Activated CD4-positive, alpha-beta memory T cell treated with anti-CD3 and anti-CD28 coated beads for 36 hours (primary cell): Measurements from ENCODE around the gene MAEA. TPM values are rescaled to one million over a fixed set of nuclear protein-coding genes. Genes with fewer than 3 reads are reported as not detected.
A peak's percentile ranks its signal among the peaks of the same experiment; 100 is the strongest.

Source experiments
- CTCF ChIA-PET: fragments of 350-600 bp; sonication (Branson Sonifier 250); formaldehyde crosslinking; loops from one replicate; lab custom pipeline; 2021; ENCODE audit warnings: antibody characterized with exemption, inconsistent platforms; lab: Charles Lee
- POLR2A ChIA-PET: fragments of 350-600 bp; sonication (Branson Sonifier 250); formaldehyde crosslinking; loops from one replicate; lab custom pipeline; 2021; ENCODE audit warnings: antibody characterized with exemption; lab: Charles Lee
- DNase-seq: peaks from one replicate; pipeline ENCODE4 v3.0.0-alpha.2; 2020
- H3K27ac Mint-ChIP-seq: one replicate; pipeline ENCODE4 v1.8.0; 2021; ENCODE audit warnings: mixed read lengths
- H3K27me3 Mint-ChIP-seq: one replicate; pipeline ENCODE4 v1.8.0; 2021; ENCODE audit warnings: mixed read lengths
- H3K36me3 Mint-ChIP-seq: one replicate; pipeline ENCODE4 v1.8.0; 2021; ENCODE audit warnings: mixed read lengths
- H3K4me1 Mint-ChIP-seq: one replicate; pipeline ENCODE4 v1.8.0; 2021; ENCODE audit warnings: low read depth, mixed read lengths
- H3K4me3 Mint-ChIP-seq: one replicate; pipeline ENCODE4 v1.8.0; 2021; ENCODE audit warnings: mild to moderate bottlenecking, mixed read lengths
- H3K9me3 Mint-ChIP-seq: one replicate; pipeline ENCODE4 v1.8.0; 2021; ENCODE audit warnings: mixed read lengths
- intact Hi-C: fragments of 100-400 bp; cut with micrococcal nuclease; formaldehyde crosslinking; loops from one replicate; pipeline ENCODE4 v1.15.1; 2023
- total RNA-seq, 2 experiments: library from RNA; stranded (reverse); gene quantifications; one replicate each; pipeline ENCODE4 v1.2.3, GENCODE V29; 2021

Gene MAEA
- total RNA-seq, 2 experiments from 2014 or later = 47.3 to 50.3 TPM

DNA sequence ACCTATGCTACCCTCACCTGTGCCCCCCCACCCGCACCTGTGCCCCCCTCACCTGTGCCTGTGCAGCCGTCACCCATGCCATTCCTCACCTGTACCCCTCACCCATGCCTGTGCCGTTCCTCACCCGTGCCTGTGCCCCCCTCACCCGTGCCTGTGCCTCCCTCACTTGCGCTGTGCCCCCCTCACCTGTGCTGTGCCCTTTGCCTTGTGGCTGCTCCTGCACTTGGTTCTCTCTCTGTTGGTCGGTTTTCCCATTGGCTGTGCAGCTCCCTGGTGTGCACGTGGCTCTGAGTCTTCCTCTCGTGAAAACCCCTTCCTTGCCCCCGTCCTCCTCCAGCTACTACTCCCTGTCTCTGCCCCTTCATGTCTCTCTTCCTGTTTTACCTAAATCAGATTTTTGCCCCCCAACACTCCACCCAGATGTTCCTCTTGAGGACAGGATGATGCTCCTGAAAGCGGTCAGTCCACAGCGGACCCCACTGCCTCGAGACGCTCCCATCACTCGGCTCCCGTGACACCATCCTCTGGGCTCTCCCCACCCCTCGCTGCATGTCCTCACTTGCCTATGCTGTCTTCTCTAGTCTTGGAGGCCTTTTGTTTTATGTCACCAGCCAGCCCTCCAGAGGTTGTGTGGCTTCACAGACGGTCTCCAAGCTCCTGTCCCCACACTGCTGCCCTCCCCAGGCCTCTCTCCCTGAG is 6.8 kb downstream of the MAEA start:
- Mint-ChIP-seq H3K27me3 (no peaks in the 10 kb centered on the region), H3K27ac (no peak overlapping the region), H3K36me3 (peaks cover 9% of the 10 kb centered on the region), H3K9me3 (no peaks in the 10 kb centered on the region), H3K4me3 (no peak overlapping the region), H3K4me1 (peaks cover 62% of the 10 kb centered on the region)
- ChIA-PET POLR2A (interaction anchor here (0.6 to 1.1 kb wide), 2 partner anchors 13 to 1239 kb away, joined by 3 read pairs; no protein-coding TSS in a partner anchor), CTCF (no interaction called here)
- no peak for DNase-seq
- intact Hi-C loops = no loop called here

DNA sequence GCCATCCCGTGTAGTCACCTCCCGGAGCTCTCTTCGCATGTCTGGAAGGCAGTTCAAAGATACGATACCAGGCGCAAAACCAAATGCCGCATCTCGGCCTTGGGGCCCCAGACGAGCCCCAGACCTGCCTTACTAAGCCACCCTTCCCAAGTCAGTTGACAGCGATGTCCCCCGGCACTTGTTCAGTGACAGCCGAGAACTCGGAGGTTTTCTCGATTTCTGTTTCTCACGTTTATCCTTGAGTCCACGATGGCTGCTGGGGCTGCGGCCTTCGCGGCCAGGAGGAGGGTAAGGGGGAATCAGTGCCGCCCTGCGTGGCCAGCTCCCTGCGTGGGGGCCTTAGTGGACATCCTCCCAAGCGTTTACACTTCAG is 7.3 kb downstream of the MAEA start:
- intact Hi-C loops = no loop called here
- H3K4me3 Mint-ChIP-seq = no peak overlapping the region

DNA sequence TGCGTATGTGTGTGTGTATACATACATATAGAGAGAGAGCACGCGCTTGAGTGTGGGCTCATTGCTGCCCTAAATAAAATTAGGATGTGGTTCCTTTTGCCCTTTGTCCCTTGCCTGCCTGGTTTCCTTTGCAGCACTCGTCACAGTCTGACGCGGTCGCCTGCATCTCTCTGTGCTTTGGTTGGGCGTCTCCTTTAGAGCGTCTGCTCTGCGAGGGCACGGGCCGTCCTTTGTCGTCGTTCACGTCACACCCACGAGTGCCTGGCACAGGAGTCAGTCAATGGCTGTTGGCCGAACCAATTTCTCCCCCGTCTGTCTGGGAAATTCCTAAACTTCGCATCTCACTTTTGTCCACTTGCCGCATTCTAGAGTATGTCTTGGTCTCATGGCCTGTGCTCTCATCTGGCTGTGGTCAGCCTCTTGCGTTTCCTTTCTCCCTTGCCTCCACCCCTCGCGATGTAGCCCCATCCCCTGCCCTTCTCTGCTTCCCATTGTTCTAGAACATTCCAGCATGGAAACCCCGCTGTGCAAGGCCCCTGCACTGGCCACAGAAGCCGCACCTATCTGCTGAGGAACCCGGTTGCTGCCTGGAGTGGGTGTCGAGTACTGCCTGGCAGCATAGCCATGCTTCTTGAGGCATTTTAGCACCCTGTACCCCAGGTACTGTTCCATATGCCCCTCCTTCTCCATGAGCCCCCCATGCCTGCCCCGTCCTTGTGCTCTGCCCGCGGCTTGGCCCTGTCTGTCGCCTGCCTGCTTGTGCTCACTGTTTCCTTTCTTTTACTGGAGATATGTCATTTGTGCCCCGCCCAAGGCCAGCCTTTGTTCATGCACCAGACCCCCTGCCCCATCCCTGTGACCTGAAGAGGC is 8.0 kb downstream of the MAEA start:
- Mint-ChIP-seq H3K4me3 (no peak overlapping the region), H3K36me3 (peaks cover 6% of the 10 kb centered on the region)

More for the DNA sequence above, 7.3 kb downstream of the MAEA start:
- H3K27ac Mint-ChIP-seq = no peak overlapping the region
- ChIA-PET POLR2A (interaction anchor here (1.1 kb wide), 1 partner anchor 12 kb away, joined by 3 read pairs; no protein-coding TSS in a partner anchor), CTCF (no interaction called here)
- no peaks in the 10 kb centered on the region for H3K27me3 Mint-ChIP-seq
- no peak for DNase-seq
- peaks cover 62% of the 10 kb centered on the region for H3K4me1 Mint-ChIP-seq
- peaks cover 9% of the 10 kb centered on the region for H3K36me3 Mint-ChIP-seq
- H3K9me3 Mint-ChIP-seq = no peaks in the 10 kb centered on the region

DNA sequence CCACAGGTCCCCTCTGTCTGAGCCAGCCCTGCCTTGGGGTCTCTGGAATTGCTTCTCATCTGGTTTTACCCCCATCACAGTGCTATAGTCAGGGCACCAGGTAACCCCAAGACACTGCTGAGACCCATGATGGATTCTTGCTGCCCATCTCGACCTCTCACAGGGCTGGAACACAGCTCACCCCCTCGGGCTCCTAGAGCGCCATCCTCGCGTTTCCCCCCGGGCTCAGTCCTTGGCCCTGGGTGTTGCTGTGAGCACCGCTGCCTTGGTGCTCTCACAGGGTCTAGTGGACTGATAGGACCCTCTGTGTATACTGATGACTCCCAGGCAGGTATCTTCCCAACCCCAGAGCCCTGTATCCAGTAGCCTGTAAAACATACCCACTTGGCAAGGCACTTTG is 8.8 kb downstream of the MAEA start:
- Mint-ChIP-seq H3K27ac (no peak overlapping the region), H3K9me3 (no peaks in the 10 kb centered on the region), H3K36me3 (peaks cover 6% of the 10 kb centered on the region), H3K4me1 (peaks cover 55% of the 10 kb centered on the region), H3K4me3 (no peak overlapping the region), H3K27me3 (no peaks in the 10 kb centered on the region)
- CTCF ChIA-PET = interaction anchor here (0.6 to 3.4 kb wide), 2 partner anchors 8 to 12 kb away, joined by 3 to 12 read pairs; no protein-coding TSS in a partner anchor
- intact Hi-C loops = no loop called here
- DNase-seq = no peak
- POLR2A ChIA-PET = no interaction called here

More for the DNA sequence above, 8.0 kb downstream of the MAEA start:
- intact Hi-C loops = no loop called here
- DNase-seq = no peak
- Mint-ChIP-seq H3K27me3 (no peaks in the 10 kb centered on the region), H3K4me1 (peaks cover 57% of the 10 kb centered on the region), H3K27ac (no peak overlapping the region), H3K9me3 (no peaks in the 10 kb centered on the region)
- ChIA-PET POLR2A (no interaction called here), CTCF (no interaction called here)

DNA sequence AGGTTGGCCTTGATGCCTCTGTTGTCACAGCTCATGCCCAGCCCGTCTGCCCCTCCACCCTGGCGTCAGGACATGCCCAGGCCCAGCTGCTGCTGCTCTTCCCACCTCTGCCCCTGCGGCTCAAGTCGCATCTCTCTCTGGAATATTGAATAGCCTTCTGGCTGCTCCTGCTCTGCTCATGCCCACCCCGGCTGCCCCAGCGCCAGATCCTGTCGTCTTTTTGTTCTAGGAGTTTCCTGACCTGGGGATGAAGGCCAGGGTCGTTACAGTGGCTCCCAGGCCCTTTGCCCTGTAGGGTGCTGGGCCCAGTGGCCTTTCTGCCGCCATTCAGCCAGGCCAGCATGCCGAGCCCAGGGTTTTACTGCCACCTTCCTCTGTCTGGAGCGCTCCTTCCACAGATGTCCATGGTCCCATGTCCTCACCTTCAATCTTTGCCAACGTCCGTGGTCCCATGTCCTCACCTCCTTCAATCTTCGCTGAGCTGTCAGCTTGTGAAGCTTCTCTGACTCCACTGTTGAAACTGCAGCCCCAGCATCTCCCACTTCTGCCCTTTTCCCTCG is 9.7 kb downstream of the MAEA start:
- ChIA-PET CTCF (interaction anchor here (3.4 kb wide), 1 partner anchor 13 kb away, joined by 12 read pairs; no protein-coding TSS in a partner anchor), POLR2A (interaction anchor here (0.6 to 1.5 kb wide), 2 partner anchors 36 to 95 kb away, joined by 3 read pairs; no protein-coding TSS in a partner anchor)
- intact Hi-C loops = no loop called here
- DNase-seq = no peak
- peak overlapping the region; percentile 67 for H3K27ac Mint-ChIP-seq
- H3K27me3 Mint-ChIP-seq = no peaks in the 10 kb centered on the region
- H3K9me3 Mint-ChIP-seq = no peaks in the 10 kb centered on the region
- H3K4me3 Mint-ChIP-seq = no peak overlapping the region
- peaks cover 51% of the 10 kb centered on the region for H3K4me1 Mint-ChIP-seq
- peaks cover 6% of the 10 kb centered on the region for H3K36me3 Mint-ChIP-seq

DNA sequence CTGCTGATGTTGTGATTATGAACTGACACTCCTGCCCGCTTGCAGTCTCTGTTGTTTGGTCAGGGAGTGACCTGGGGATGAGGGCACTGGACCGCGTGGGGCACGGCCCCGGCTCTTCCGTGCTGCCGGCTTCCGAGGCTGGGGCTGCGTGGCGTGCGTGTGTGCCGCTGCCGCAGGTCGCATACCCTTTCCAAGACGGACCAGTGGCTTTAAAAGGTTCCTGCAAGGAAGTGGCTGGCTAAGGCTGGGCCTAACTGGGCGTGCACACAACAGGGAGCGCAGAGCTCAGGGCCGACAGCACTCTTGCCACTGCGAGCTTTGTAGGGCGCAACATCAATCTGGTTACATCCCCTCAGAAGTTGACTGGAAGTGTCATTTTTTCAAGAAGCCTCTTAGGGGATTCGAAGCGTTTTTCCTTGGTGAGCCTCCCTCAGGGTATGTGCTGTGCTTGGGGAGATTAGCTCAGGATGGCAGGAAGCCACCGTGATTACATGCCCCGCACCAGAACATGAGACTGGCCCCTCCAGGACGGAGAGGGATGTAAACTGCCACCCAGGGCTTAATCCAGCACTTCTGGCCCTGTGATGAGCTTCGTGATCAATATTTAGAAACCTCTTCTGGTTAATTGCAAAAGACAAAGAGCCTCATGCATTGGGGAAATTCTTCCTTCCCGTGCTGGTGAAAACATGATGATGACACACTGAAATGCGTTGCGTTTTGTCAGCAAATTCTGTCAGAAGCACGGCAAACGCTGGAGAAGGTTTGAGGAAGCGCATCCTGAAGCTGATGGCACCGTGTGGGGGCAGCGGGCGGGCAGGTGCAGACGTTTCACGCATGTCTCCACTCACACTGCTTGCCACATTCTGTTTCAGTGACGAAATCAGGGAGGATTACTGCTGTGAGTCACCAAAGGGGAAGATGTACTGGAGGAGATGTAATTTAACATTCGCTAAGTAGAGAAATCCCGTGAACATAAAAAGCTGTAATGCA is 11.1 kb downstream of the MAEA start:
- intact Hi-C loops = no loop called here
- DNase-seq = peak; percentile 77
- peaks cover 9% of the 10 kb centered on the region for H3K36me3 Mint-ChIP-seq
- ChIA-PET CTCF (interaction anchor here (1.0 to 3.4 kb wide), 3 partner anchors 15 to 32 kb away, joined by 3 to 12 read pairs (median 4); no protein-coding TSS in a partner anchor), POLR2A (interaction anchor here (0.7 to 1.6 kb wide), 6 partner anchors 9 to 97 kb away, joined by 3 to 8 read pairs (median 3); partner anchors contain the start of gene MAEA)
- peaks cover 53% of the 10 kb centered on the region for H3K4me1 Mint-ChIP-seq
- peak overlapping the region; percentile 67 for H3K27ac Mint-ChIP-seq
- H3K4me3 Mint-ChIP-seq = no peak overlapping the region
- H3K27me3 Mint-ChIP-seq = no peaks in the 10 kb centered on the region
- no peaks in the 10 kb centered on the region for H3K9me3 Mint-ChIP-seq

DNA sequence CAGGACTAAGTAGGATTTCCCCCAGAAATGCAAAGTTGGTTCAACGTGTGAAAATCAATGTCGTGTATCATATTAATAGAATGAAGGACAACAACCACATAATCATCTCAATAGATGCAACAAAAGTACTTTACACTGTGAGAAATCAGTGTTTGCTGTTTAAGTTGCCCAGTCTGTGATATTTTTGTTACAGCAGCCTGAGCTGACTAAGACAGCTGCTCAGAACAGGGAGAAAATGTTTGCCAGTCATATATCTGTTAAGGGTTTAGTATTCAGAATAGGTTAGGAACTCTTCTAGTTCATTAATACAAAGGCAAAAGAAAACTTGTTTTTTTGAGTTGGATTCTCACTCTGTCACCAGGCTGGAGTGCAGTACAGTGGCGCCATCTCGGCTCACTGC is 12.5 kb downstream of the MAEA start:
- DNase-seq = no peak
- H3K27me3 Mint-ChIP-seq = no peaks in the 10 kb centered on the region
- H3K4me3 Mint-ChIP-seq = no peak overlapping the region
- POLR2A ChIA-PET = no interaction called here
- CTCF ChIA-PET = no interaction called here
- H3K27ac Mint-ChIP-seq = no peak overlapping the region
- intact Hi-C loops = no loop called here
- peaks cover 11% of the 10 kb centered on the region for H3K36me3 Mint-ChIP-seq
- H3K9me3 Mint-ChIP-seq = no peaks in the 10 kb centered on the region
- H3K4me1 Mint-ChIP-seq = peaks cover 58% of the 10 kb centered on the region

DNA sequence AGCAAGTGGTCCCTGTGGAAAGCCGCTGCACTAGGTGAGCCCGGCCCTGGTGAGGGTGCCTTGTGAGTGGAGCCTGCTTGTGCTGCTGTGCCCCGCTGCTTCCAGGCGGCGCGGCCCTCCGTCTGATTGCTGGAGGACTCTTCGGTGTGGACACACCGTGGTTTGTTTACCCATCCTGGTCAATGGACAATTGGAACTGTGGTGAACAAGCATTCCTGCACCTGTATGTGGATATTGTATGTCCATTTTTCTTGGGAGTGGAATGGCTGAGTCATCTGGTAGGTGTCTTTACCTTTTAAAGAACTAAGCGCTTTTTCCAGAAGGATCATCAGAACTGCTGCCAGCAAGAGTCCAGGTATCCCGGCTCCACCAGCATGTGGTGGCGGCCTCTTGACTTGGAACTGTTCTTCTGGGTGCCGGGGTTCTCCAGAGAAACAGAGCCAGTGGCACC is 15.6 kb downstream of the MAEA start:
- intact Hi-C loops = loop anchor here (2.0 to 5.0 kb wide), 2 partner anchors 16 to 42 kb away; partner anchors contain the start of genes MAEA and UVSSA
- CTCF ChIA-PET = no interaction called here
- Mint-ChIP-seq H3K9me3 (no peaks in the 10 kb centered on the region), H3K27me3 (no peaks in the 10 kb centered on the region), H3K4me1 (peaks cover 67% of the 10 kb centered on the region), H3K36me3 (peaks cover 9% of the 10 kb centered on the region), H3K27ac (peak overlapping the region; percentile 64), H3K4me3 (no peak overlapping the region)
- POLR2A ChIA-PET = interaction anchor here (1.1 kb wide), 1 partner anchor 15 kb away, joined by 4 read pairs; the partner anchor contains the start of gene MAEA
- no peak for DNase-seq

DNA sequence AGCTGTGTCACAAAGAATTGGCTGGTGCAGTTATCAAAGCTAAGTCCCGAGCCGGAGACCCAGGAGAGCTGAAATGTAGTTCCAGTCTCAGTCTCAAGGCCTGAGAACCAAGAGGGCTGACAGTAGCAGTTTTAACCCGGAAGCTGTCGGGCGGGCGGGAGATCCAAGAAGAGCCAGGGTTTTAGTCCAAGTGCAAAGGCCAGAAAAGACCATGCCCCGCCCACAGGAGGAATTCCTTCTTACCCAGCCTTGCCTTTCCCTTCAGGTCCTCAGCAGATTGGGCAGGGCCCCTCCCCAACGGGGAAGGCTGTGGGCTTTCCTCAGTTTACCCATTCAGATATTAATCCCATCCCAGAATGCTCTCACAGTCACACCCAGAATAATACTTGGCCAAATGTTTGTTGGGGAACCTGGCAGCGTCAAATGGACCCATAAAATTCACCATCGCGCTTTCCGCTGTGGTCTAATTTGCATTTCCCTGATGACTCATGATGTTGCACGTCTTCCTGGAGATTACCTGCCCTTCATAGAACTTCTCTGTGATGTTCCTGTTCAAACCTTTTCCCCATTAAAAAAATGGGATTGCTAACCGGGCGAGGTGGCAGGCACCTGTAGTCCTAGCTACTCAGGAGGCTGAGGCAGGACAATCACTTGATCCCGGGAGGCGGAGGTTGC is 16.2 kb downstream of the MAEA start:
- POLR2A ChIA-PET = interaction anchor here (1.1 kb wide), 1 partner anchor 16 kb away, joined by 4 read pairs; the partner anchor contains the start of gene MAEA
- H3K36me3 Mint-ChIP-seq = peaks cover 9% of the 10 kb centered on the region
- no peaks in the 10 kb centered on the region for H3K27me3 Mint-ChIP-seq
- CTCF ChIA-PET = interaction anchor here (1.1 kb wide), 1 partner anchor 17 kb away, joined by 4 read pairs; the partner anchor contains the start of gene MAEA
- no peak overlapping the region for H3K4me3 Mint-ChIP-seq
- intact Hi-C loops = loop anchor here (2.0 to 5.0 kb wide), 3 partner anchors 17 to 41 kb away; partner anchors contain the start of genes MAEA and UVSSA
- H3K9me3 Mint-ChIP-seq = no peaks in the 10 kb centered on the region
- peak; percentile 68 for DNase-seq
- H3K27ac Mint-ChIP-seq = peak overlapping the region; percentile 64
- H3K4me1 Mint-ChIP-seq = peaks cover 68% of the 10 kb centered on the region
